SH-SY5Y (cell line): Measurements from ENCODE around the gene GAS5.

Source experiments
- GATA2 ChIP-seq: IDR thresholded peaks from 2 replicates; pipeline ENCODE4 v1.6.1; 2011; ENCODE audit warnings: mild to moderate bottlenecking, low read depth, low read length
- GATA3 ChIP-seq: IDR thresholded peaks from 2 replicates; pipeline ENCODE4 v1.6.1; 2011; ENCODE audit warnings: low read depth, mild to moderate bottlenecking, low read length, moderate library complexity

DNA sequence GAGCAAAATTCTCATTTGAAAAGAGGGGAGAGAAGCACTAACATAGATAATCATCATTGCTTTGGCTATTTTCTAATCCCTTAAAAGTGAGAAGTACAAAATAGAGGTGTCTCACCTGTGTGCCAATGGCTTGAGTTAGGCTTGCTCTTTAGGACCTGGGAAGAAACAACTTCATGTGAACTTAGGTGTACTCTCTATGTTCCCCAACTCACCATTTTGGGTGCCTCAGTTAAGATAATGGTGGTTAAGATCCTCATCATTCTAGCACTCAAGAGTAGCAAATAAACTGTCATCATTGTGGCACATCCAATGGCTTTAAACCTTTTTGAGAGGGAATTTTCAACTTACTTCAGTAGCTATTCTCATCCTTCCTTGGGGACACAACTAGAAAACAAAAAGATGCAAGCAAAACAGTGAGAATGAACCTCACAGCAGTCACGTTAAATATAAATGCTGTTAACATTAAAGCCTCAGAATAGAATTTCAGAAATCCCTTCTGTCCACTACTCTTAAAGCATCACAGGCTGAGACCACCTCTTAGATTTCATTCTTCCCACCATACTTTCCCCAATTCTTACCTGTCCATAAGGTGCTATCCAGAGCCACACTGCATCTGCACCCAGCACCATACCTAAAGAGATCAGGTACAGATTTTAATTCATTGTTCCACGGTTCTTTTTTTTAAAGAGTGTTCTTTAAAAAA lies 1.2 kb downstream of the GAS5 start:
- TF ChIP-seq GATA2 (no peak), GATA3 (no peak)
